Aorta (tissue), 5 donors: Measurements from ENCODE around the gene SLC15A4. TPM values are rescaled to one million over a fixed set of nuclear protein-coding genes. Genes with fewer than 3 reads are reported as not detected.

ENCODE experiments used
- ATAC-seq: fragments of 200-7000 bp; cut with Tn5 transposase; one replicate; pipeline ENCODE4 v1.9.1; 2022; ENCODE audit warnings: moderate library complexity; ENCODE audit not compliant: low FRiP score
- DNase-seq, 2 donors: peaks; one replicate each; pipeline ENCODE4 v3.0.0-alpha.2; 2020
- H3K27ac ChIP-seq, 2 donors: one replicate each; pipeline ENCODE4 v1.5.1; 2013; ENCODE audit warnings: low read length in 2 of 2, mild to moderate bottlenecking in 2 of 2, moderate library complexity in 2 of 2, control low read depth in 1 of 2, inconsistent platforms in 1 of 2, low read depth in 1 of 2
- H3K27me3 ChIP-seq, 2 donors: one replicate each; pipeline ENCODE4 v1.6.1; 2013; ENCODE audit warnings: control low read depth in 1 of 2, low read length in 1 of 2, mild to moderate bottlenecking in 1 of 2, moderate library complexity in 1 of 2; ENCODE audit not compliant: insufficient read depth in 2 of 2, control insufficient read depth in 1 of 2
- H3K36me3 ChIP-seq, 2 donors: one replicate each; pipeline ENCODE4 v1.6.1; 2013; ENCODE audit warnings: control low read depth in 1 of 2, low read length in 1 of 2, mild to moderate bottlenecking in 1 of 2; ENCODE audit not compliant: insufficient read depth in 2 of 2, control insufficient read depth in 1 of 2
- H3K4me1 ChIP-seq, 2 donors: one replicate each; pipeline ENCODE4 v1.6.1; 2013; ENCODE audit warnings: low read length in 2 of 2, control low read depth in 1 of 2, mild to moderate bottlenecking in 1 of 2, moderate library complexity in 1 of 2; ENCODE audit not compliant: insufficient read depth in 2 of 2, control insufficient read depth in 1 of 2
- H3K4me3 ChIP-seq, 2 donors: one replicate each; pipeline ENCODE4 v1.5.1; 2013; ENCODE audit warnings: low read length in 2 of 2, control low read depth in 1 of 2, mild to moderate bottlenecking in 1 of 2
- H3K9me3 ChIP-seq: one replicate; pipeline ENCODE4 v1.6.1; 2013; ENCODE audit warnings: mild to moderate bottlenecking, low read length; ENCODE audit not compliant: control insufficient read depth
- WGBS, 2 donors: extraction: QIAGEN DNeasy Blood & Tissue Kit; methylation state at CpG; one replicate each; pipeline ENCODE4 v1.1.7; 2013; 5-methylcytosine and 5-hydroxymethylcytosine counted together
- intact Hi-C, 2 donors: fragments of 100-400 bp; cut with DNase I; formaldehyde crosslinking; loops; one replicate each; pipeline versions ENCODE4 v1.14.2 to v1.15.0; 2022
- polyA plus RNA-seq, 2 donors: library from polyadenylated mRNA; stranded (reverse); fragments of 200-250 nt; gene quantifications; one replicate each; pipeline ENCODE4 v1.2.3, GENCODE V29; 2013
- total RNA-seq, 2 donors: library from RNA; stranded (reverse); fragmentation: NEBNext Ultra II Directional; extraction: Animal tissue kit (Norgen Biotek cat#: 25700); gene quantifications; one replicate each; pipeline ENCODE4 v1.2.1, GENCODE V29; 2021
- donor health status: healthy with polysubstance abuse.
- donor health status: Bipolar disorder and iron deficiency.
- donor health status: DM: no; HTN: no; CAD: no.
- donor health status: DM: no; HTN: no; CAD: no.
- donor health status: DM: yes; HTN: yes; CAD: no.

The SLC15A4 gene
- total and polyA plus RNA-seq, 4 donors, result 16.0 to 38.6 (median 28.7) TPM

DNA sequence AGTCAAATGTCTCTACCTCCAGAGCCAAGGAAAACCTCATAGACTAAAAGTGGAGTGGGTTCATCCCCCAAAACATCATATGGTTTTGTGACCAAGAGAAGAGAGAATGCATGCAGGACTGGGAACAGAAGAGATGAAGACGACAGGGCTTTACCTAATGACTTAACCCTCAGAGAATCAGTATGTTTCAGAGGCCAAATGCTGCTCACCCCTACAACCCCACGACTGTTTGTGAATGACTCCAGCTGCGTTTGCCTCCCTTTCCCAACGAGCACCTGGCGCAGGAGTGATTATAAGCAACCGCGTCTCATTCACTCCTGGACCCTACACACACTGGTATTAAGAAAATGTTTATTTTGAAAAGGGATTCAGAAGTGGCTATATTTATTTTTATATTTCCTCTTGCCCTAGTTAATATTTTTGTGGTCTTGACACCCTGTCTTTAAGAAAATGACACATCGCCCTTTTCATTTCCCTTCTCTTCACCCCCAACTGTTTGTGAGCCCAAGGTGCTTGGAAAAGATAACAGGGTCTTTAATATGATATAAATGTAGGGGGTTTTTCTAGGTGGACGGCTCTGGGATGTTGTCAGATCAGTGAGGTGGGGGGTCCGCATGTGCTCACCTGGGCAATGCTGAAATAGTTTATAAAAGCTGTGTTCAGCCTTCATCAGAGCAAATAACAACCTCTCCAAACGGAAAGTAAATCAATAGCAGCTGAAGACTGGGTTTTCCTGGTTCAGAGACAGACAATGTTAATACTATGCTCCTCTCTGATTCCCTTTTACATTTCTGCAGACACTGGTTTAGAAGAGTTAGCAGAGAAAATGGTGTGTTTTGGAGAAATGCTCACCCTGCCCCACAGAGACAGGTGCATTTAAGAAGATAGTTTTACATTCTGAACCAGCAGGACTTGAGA, 77.7 kb downstream of the SLC15A4 start:
- H3K4me3 ChIP-seq, result no peak overlapping the region
- no peak for DNase-seq
- peaks cover 0 to 5% of the 10 kb centered on the region in 2 donors for H3K27me3 ChIP-seq
- ATAC-seq, result no peak
- intact Hi-C loops, result no loop called here
- H3K27ac ChIP-seq, result no peak overlapping the region
- H3K9me3 ChIP-seq, result no peaks in the 10 kb centered on the region
- WGBS, 2 donors, result 63 to 67% methylated on average over 11 of the region's 11 CpGs
- H3K4me1 ChIP-seq, result no peaks in the 10 kb centered on the region
- no peaks in the 10 kb centered on the region for H3K36me3 ChIP-seq

DNA sequence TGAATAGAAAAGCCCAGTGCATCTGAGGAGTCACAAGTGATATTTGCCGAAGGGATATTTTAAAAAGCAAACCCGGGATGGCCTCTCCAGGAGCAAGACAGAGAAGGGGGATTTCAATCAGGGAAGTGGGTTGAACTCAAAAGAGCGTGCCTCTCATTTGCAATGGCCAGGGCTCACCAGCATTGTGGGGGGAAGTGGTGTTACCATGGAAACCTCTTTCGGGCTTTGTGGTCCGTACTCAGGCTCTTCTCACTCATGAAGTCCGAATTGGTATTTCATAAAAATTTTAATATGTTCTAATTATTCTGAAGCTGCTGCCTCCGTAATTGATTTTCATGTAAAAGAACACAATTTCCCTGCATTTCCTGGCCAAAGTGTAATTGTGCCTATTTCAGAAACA, 79.8 kb downstream of the SLC15A4 start:
- intact Hi-C loops, result no loop called here
- DNase-seq (no peak), ATAC-seq (no peak)
- Histone ChIP-seq H3K9me3 (peaks cover 1% of the 10 kb centered on the region), H3K36me3 (no peaks in the 10 kb centered on the region), H3K4me3 (no peak overlapping the region), H3K27ac (no peak overlapping the region), H3K27me3 (no peaks in the 10 kb centered on the region), H3K4me1 (no peaks in the 10 kb centered on the region)
- WGBS, 2 donors, result 59 to 69% methylated on average over 7 of the region's 7 CpGs

Other genes with a start within 250 kb of the SLC15A4 start
- 1 to 10 TPM in 1 of 2 donors, under 1 TPM in 1; 0.78 to 1.4 TPM for gene GLT1D1, start 29.5 kb upstream of the SLC15A4 start, total RNA-seq
- gene GLT1D1, start 29.5 kb upstream of the SLC15A4 start, polyA plus RNA-seq, result under 1 TPM in 1 of 2 donors, not detected in 1; 0.54 TPM